Fibroblast of gingiva (primary cell): Measurements from ENCODE around the gene RAB8B.

Experiments used
- DNase-seq: peaks from one replicate; pipeline ENCODE4 v3.0.0-alpha.2; 2011; ENCODE audit warnings: low read depth

RAB8B gene

GRCh38 chr15:63276342-63277037 is 87.1 kb downstream of the RAB8B start:
- DNase-seq, result no peak

GRCh38 chr15:63277038-63277892 is 87.9 kb downstream of the RAB8B start, which contains the start of gene APH1B:
Gene APH1B, plus strand, starts transcription at chr15:63277605. Its CDS starts 19 bp downstream, at chr15:63277624.
- peak; percentile 71 for DNase-seq

- DNase-seq, result no peak
Measured at GRCh38 chr15:63277893-63278456, 88.6 kb downstream of the RAB8B start.

- DNase-seq, result no peak
Measured at GRCh38 chr15:63283126-63283525, 93.7 kb downstream of the RAB8B start.

GRCh38 chr15:63284335-63284734 is 94.9 kb downstream of the RAB8B start:
- DNase-seq, result no peak

GRCh38 chr15:63287109-63287508 is 97.7 kb downstream of the RAB8B start:
- no peak for DNase-seq

- no peak for DNase-seq
Measured at GRCh38 chr15:63288342-63288741, 98.9 kb downstream of the RAB8B start.

- peak; percentile 48 for DNase-seq
Measured at GRCh38 chr15:63288778-63289378, 99.5 kb downstream of the RAB8B start.

- peak; percentile 79 for DNase-seq
Measured at GRCh38 chr15:63291507-63291906, 102.1 kb downstream of the RAB8B start.

GRCh38 chr15:63292241-63292640 is 102.8 kb downstream of the RAB8B start:
- DNase-seq, result no peak

GRCh38 chr15:63292771-63293170 is 103.4 kb downstream of the RAB8B start:
- DNase-seq, result peak; percentile 47

- no peak for DNase-seq
Measured at GRCh38 chr15:63294359-63294758, 105.0 kb downstream of the RAB8B start.

- DNase-seq, result no peak
Measured at GRCh38 chr15:63295341-63295740, 105.9 kb downstream of the RAB8B start.

- no peak for DNase-seq
Measured at GRCh38 chr15:63296195-63296594, 106.8 kb downstream of the RAB8B start.

- DNase-seq, result no peak
Measured at GRCh38 chr15:63299943-63300575, 110.7 kb downstream of the RAB8B start.

- no peak for DNase-seq
Measured at GRCh38 chr15:63301088-63301487, 111.7 kb downstream of the RAB8B start.

- no peak for DNase-seq
Measured at GRCh38 chr15:63305260-63305659, 115.9 kb downstream of the RAB8B start.

GRCh38 chr15:63306492-63307073 is 117.2 kb downstream of the RAB8B start:
- DNase-seq, result no peak

GRCh38 chr15:63308491-63308890 is 119.1 kb downstream of the RAB8B start:
- no peak for DNase-seq

- DNase-seq, result no peak
Measured at GRCh38 chr15:63308947-63309346, 119.5 kb downstream of the RAB8B start.

GRCh38 chr15:63310646-63311045 is 121.2 kb downstream of the RAB8B start:
- DNase-seq, result no peak

- DNase-seq, result no peak
Measured at GRCh38 chr15:63312286-63312685, 122.9 kb downstream of the RAB8B start.
